ENCODE data around the gene COL4A6.

Gene COL4A6

DNA sequence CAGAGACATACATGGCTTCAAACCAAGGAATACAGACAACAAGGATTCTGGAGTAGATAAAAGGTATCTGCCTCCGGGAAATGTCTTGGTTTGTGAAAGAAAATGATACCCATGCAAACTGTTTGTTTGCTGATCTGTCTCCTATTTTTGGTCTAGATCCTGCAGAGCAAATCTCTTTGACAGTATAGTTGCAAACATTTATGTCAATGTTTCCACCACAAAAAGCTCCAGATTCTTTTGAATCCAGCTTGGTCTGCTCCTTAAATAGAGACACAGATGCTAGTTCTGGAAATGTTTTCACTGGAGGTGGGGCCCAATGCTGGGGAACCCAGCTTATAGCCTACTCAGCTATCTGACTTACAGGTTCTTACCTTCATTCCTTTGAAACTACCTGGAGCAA is 226.9 kb downstream of the COL4A6 start:
- Histone ChIP-seq H3K79me2 (ENCODE audit: low read length) (no peaks in the 10 kb centered on the region), H3K4me1 (ENCODE audit: low read length) (no peaks in the 10 kb centered on the region), H3K4me3 (ENCODE audit: low read length) (no peak overlapping the region), H2AFZ (ENCODE audit: low read length) (no peak overlapping the region), H3K9me3 (replicated peaks; ENCODE audit: insufficient read depth, low read length) (no peaks in the 10 kb centered on the region), H3K27me3 (replicated peaks; ENCODE audit: insufficient read depth, low read length) (no peaks in the 10 kb centered on the region), H4K20me1 (ENCODE audit: insufficient read depth, low read length) (no peaks in the 10 kb centered on the region), H3K27ac (ENCODE audit: low read length) (no peak overlapping the region), H3K4me2 (ENCODE audit: low read depth, low read length) (no peak overlapping the region), H3K36me3 (replicated peaks; ENCODE audit: insufficient read depth, low read length) (no peaks in the 10 kb centered on the region), H3K9ac (ENCODE audit: low read length) (no peak overlapping the region), H3K9me2 (replicated peaks; ENCODE audit: insufficient read depth, low read length) (no peaks in the 10 kb centered on the region), H3F3A (ENCODE audit: insufficient read depth, low read length) (no peaks in the 10 kb centered on the region)
- no peak for DNase-seq
- TF ChIP-seq EZH2 (optimal IDR thresholded peaks at IDR 0.05; ENCODE audit: low read depth, low read length) (no peak), CTCF (IDR thresholded peaks at IDR 0.05; ENCODE audit: low read length) (no peak), EZH2phosphoT487 (IDR thresholded peaks at IDR 0.05; ENCODE audit: low read length) (no peak)

- no peaks in the 10 kb centered on the region for H3K9me3 ChIP-seq (replicated peaks; ENCODE audit: insufficient read depth, low read length)
- no peaks in the 10 kb centered on the region for H4K20me1 ChIP-seq (ENCODE audit: insufficient read depth, low read length)
- no peaks in the 10 kb centered on the region for H3K79me2 ChIP-seq (ENCODE audit: low read length)
- H3K4me1 ChIP-seq (ENCODE audit: low read length): no peaks in the 10 kb centered on the region
- no peaks in the 10 kb centered on the region for H3K36me3 ChIP-seq (replicated peaks; ENCODE audit: insufficient read depth, low read length)
- TF ChIP-seq EZH2phosphoT487 (IDR thresholded peaks at IDR 0.05; ENCODE audit: low read length): no peak
- TF ChIP-seq CTCF (IDR thresholded peaks at IDR 0.05; ENCODE audit: low read length): no peak
- no peak for TF ChIP-seq EZH2 (optimal IDR thresholded peaks at IDR 0.05; ENCODE audit: low read depth, low read length)
- H2AFZ ChIP-seq (ENCODE audit: low read length): no peak overlapping the region
- no peak for DNase-seq
- H3K4me2 ChIP-seq (ENCODE audit: low read depth, low read length): no peak overlapping the region
- no peaks in the 10 kb centered on the region for H3K27me3 ChIP-seq (replicated peaks; ENCODE audit: insufficient read depth, low read length)
- H3K9me2 ChIP-seq (replicated peaks; ENCODE audit: insufficient read depth, low read length): no peaks in the 10 kb centered on the region
- H3K4me3 ChIP-seq (ENCODE audit: low read length): no peak overlapping the region
- no peak overlapping the region for H3K9ac ChIP-seq (ENCODE audit: low read length)
- H3F3A ChIP-seq (ENCODE audit: insufficient read depth, low read length): no peaks in the 10 kb centered on the region
- H3K27ac ChIP-seq (ENCODE audit: low read length): no peak overlapping the region
Measured at GRCh38 chrX:108209006-108209554, 229.1 kb downstream of the COL4A6 start.

- Histone ChIP-seq H3K27ac (ENCODE audit: low read length) (no peak overlapping the region), H3K27me3 (replicated peaks; ENCODE audit: insufficient read depth, low read length) (no peaks in the 10 kb centered on the region), H3K9me3 (replicated peaks; ENCODE audit: insufficient read depth, low read length) (no peaks in the 10 kb centered on the region), H3K9ac (ENCODE audit: low read length) (no peak overlapping the region), H2AFZ (ENCODE audit: low read length) (no peak overlapping the region), H3F3A (ENCODE audit: insufficient read depth, low read length) (no peaks in the 10 kb centered on the region), H3K4me2 (ENCODE audit: low read depth, low read length) (no peak overlapping the region), H3K4me3 (ENCODE audit: low read length) (no peak overlapping the region), H3K9me2 (replicated peaks; ENCODE audit: insufficient read depth, low read length) (no peaks in the 10 kb centered on the region), H3K79me2 (ENCODE audit: low read length) (no peaks in the 10 kb centered on the region), H3K36me3 (replicated peaks; ENCODE audit: insufficient read depth, low read length) (no peaks in the 10 kb centered on the region), H4K20me1 (ENCODE audit: insufficient read depth, low read length) (no peaks in the 10 kb centered on the region), H3K4me1 (ENCODE audit: low read length) (no peaks in the 10 kb centered on the region)
- TF ChIP-seq EZH2 (optimal IDR thresholded peaks at IDR 0.05; ENCODE audit: low read depth, low read length) (no peak), EZH2phosphoT487 (IDR thresholded peaks at IDR 0.05; ENCODE audit: low read length) (no peak), CTCF (IDR thresholded peaks at IDR 0.05; ENCODE audit: low read length) (no peak)
- DNase-seq: no peak
Measured at GRCh38 chrX:108203540-108203939, 234.7 kb downstream of the COL4A6 start.
